HL-60/S4 treated with phorbol 12-myristate 13-acetate at 8.2 ng/mL for 4 days and 3 days (cell line): ENCODE measurements around the gene KCNMB2.
"Not testable (repeated sequence)": the region's sequence is repeated elsewhere in the genome, so short reads cannot be mapped to it uniquely, and the experiment has no call there.

Experiments used
- in situ Hi-C: fragments of 300-500 bp; cut with MboI; formaldehyde crosslinking; loops from 2 replicates; pipeline ENCODE4 v1.15.0; 2022; ENCODE audit warnings: low sequenced_read_pairs

Gene KCNMB2

DNA sequence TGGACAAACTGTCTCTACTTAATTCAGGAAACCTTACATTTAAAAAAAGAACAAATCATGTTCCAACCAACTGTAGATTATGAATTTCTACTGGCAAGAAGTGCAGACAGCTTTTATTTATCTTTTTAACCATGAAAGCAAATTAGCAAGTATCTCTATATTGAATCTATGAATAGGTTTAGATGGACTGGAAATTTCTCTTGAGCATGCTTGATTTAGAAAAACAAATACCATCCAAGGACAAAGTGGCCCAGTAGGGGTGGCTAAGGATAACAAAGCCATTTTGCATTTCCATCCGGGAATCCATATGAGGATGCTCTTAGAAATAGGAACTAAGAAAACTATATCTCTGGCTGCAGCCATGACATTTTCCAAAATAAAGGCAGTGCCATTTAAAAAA lies 150.6 kb downstream of the KCNMB2 start:
- in situ Hi-C loops = no loop called here

DNA sequence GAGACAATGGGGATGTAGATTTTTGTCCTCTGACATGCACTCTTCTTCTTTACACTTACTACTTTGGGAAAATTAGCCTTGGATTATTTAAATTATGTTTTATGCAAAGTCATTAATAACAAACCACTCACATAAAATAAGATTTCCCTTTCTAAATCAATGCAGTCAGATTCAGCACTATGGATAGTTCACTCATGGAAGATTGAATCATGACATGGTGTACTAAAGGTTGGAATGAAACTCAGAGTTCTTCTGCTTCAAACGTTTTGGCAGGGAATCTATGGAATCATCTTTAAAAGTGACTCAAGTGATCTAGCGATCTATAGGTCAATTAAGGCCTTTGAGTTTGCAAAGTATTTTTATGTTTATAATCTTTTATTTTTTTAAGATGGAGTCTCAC lies 154.3 kb downstream of the KCNMB2 start:
- in situ Hi-C loops = no loop called here

DNA sequence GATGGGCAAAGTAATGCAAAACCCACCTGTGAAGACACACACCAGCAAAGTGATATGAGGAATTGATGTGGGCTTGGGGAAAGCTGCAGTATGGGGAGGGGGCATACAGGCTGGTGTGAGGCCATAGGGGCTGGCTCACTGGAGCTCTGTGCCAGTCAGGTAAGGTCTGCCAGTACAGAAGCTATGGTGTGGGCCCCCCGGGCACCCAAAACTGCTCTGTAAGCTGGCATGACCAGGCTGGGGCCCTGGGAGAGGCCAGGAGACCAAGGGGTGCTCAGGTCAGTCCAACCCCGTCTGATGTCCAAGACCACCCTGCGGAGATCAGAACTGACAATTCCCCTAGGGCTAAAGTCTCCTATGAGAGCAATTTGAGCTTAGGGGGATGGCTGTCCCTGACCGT lies 163.1 kb downstream of the KCNMB2 start:
- in situ Hi-C loops = no loop called here

DNA sequence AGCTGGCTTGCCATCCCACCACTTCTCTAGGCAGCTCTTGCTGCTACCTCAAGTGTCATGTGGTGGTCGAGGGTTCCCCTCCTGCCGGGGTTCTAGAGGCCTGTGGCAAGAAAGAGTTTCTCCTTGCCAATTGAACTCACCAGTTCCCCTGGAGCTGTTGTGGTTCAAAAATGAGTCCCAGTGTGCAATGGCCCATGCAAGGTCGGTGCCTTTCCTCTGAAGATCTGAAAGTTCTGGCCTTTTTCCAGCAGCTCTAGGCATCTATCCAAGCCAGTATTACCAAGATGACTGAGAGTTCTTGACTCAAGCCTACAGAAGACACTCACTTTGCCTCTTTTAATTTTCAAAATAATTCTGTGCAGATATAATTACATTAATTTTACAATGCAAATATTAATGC lies 163.6 kb downstream of the KCNMB2 start:
- in situ Hi-C loops = no loop called here

DNA sequence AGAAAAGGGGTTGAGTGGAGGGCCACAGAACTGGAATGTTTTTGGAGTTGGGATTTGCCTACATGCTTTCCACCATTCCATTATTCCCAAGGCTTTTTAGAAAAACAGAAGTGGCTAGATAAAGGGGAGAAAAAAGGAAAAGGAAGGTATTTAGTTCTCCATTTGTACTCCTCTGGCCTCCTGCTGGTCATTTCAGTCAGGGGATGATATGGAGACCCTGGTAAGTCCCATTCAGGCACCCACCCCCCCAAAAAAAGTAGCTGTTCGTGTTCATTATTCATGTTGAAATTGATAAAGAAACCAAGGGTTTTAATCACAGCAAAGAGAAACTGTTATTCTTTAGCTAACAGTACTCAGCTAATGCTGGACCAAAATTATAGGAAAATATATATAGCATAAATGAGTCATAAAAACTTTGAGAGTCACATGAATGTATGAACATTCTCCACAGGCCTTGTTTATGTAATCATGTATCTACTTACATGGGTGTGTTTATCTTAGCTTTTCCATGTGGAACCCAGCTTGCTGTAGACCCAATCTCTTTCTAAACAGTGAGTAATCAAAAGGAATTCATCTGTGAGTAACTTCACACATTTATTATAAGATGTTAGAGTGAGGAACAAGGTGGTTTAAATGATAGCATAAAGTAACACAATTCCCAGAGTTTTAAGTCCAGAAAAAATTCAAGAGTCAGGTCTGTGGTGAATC lies 167.2 kb downstream of the KCNMB2 start:
- in situ Hi-C loops = no loop called here

DNA sequence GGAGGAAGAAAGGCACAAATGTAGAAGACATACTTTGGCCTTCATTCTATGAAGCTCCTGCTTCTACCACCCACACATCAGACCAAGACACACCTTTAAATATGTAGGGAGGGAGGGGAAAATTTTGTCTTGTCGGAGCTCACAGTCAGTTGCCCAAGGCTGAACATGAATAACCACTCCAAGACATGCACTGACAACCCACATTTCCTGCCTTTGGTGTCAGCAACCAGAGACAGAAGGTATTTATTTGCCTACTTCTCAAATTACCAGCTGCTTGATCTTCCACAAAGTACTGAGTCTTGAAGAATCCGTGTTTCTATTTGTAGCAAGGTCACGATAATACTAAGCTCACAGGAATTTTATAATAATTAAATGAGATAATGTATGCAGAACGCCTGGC lies 169.7 kb downstream of the KCNMB2 start:
- in situ Hi-C loops = no loop called here

DNA sequence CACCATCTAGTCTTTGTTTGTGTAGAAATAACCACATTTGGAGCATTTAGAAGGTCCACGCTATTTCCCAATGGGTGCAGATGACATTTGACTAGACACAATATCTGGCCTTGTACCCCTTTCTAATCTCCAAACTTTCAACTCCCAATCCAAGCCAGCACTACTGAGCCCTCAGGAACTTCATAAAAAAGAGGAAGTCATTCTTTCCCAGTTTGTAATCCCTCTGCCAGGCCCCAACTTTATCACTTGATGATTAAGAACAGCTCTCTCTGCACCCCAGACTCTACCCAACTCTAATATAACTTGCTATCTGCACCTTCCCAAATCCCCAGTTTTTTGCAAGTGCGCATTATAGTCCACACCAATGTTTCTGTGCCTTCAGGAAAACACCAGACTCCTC lies 170.2 kb downstream of the KCNMB2 start:
- in situ Hi-C loops = no loop called here

DNA sequence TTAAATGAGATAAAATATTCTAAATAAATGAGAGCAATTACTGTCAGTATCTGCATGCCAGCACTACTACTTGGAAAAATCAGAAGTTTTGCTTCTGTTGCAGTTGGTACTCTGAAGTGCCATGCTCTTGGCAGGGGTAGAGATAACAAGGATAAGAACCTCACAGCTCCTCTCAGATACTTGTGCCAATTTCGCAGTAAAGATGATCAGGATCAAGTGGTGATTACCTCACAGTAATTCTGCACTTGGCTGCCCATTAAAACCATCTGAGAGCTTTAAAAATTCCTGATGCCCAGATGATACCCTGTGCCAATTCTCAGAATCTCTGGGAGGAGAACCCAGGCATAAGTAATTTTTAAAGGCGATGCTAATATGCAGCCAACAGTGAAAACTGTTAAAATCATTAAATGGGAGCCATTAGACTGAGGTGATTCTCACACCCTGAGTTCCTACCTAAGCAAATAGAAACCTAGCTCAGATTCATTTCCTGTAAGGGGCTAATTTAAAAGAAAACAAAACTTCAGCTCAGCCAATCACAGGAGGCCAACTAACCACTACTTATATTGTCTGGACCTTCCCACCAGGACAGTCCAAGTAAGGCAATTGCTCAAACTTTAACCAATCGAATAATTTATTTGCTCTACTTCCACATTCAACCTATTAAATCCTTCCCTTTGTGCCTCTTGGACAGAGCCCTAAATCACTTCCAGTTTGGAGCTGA lies 171.2 kb downstream of the KCNMB2 start:
- in situ Hi-C loops = no loop called here

DNA sequence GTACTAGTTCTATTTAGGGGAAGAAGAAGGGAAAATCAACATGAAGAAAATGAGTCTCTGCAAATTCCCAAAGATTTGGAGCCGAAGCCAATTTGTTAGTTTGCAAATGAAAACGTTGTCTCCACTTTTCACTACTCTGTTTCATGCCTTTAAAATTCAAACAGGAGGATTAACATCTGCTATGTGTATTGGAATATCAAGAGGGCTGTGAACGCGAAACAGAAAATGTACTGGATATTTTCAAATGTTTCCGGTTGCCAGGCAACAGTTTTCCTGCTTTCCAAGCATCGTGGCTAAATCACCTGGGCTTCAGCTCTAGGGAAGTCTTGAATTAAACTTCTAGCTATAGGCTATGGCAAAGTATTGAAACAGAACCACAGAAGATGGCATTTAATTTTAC lies 172.8 kb downstream of the KCNMB2 start:
- in situ Hi-C loops = no loop called here

DNA sequence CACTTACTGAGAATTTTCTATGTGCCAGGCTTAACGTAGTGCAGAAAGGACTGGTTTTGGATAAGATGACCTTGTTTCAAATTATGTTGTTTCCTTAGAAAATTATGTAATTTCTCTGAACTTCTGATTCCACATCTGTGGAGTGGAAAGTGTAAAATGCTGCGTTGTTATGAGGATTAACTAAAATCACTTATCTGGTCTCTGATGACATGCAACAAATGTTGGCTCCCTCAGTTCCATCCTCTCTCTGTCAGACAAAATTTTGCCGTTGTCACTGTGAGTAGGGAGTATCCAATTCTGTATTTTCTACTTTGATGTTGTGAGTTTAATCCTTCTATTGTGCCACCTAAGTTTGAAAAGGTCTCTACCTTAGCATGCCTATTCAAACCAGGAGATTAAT lies 175.5 kb downstream of the KCNMB2 start:
- in situ Hi-C loops = no loop called here

DNA sequence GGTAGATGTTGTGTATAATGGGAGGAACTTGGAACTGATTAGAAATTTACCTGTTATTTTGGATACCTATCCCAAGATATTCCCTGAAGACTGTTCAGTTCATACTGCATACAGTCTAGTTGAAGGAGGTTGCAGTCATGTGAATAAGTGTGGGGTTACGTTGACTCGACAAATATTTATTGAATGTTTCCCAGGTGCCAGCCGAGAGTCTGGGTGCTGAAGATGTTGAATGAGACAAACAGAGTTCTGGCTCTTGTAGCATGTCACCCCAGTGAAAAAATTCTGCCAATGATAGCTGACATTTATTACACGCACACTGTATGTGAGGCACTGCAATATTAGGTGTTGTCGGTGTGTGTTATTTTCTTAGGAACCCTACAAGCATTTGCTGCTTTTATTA lies 176.0 kb downstream of the KCNMB2 start:
- in situ Hi-C loops = no loop called here

DNA sequence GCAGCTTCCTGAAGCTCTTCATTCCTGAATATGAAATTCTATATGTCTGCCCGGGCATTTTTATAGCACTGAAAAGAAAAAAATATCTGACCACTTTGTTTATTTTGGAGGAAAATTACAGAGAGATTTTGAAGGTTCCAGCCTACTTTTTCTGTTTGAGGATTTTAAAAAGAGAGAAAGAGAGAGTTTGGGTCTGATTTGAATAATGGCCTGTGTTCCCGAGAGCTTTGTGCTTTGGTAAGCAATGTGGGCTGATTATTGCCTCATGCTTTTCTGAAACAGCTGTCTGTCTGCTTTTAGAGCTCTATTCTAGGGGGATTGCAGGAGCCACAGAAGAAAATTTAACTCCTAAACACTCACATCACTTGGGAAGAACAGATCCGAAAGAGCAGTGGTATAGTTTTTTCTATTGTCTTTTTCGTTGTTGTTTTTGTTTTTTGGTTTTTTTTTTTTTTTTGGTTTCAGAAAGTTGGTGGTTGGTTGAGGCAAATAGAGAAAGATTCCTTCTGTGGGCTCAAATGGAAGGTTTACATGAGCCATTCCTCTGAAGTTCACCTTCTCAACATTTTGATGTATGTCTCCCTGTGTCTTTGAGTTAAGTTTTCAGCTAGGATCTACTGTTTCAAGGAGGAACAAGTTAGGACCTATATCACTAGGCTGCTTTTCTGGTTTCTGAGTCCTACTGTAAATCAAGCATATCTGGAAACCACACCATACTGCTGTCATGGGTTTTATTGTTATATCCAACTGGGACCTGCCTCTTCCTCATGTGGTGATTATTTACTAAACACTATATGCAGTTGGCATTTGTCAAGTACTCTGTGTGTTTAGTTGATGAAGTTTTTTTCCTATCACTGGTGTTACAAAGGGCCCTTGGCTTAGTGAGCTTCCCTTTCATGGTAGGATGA lies 178.9 kb downstream of the KCNMB2 start:
- in situ Hi-C loops = no loop called here

DNA sequence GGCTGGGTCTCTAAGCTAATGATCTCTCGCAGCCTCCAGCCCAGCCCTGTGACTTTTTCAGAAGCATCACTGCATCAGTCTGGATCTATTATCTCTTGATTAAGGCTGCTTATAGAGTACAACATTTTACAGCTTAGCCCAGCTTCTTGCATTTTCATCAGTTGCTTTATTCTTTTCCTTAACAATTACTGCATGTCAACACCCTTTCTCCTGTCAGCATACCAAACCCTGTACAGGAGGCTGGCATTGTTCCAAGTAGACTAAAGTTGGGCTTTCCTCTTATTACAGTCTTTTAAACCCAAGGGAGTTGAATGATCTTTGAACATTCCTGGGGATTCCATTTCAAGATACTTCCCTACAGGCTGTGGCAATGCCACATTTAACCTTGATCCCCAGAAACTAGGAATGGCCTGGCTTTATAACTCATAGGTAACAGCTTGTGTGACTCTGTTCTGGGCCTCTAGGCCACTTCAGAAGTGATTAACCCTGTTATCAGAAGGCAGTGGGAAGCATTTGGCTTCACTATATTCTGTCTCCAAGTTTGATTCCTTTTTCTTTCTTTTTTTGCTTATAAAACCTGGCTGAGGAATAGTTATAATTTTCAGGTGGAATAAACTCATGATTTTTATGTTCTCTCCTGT lies 182.9 kb downstream of the KCNMB2 start:
- in situ Hi-C loops = no loop called here

DNA sequence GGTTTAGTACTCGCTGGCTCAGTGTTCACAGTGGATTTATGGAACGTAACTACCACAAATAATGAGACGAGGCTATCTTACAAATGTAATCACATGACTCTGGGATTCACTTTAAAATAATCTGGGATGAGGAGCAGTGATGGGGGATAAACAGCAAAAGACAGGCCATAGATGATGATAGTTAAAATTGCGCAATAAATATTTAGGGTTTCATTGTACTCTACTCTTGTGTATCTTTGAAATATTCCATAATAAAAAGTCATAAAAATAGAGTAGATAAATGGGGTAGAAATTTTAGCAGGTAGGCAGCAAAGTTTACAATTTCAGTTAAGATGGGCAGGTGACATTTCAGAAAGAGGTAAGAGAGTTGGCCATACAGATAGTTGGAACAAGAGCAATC lies 196.6 kb downstream of the KCNMB2 start:
- in situ Hi-C loops = no loop called here

DNA sequence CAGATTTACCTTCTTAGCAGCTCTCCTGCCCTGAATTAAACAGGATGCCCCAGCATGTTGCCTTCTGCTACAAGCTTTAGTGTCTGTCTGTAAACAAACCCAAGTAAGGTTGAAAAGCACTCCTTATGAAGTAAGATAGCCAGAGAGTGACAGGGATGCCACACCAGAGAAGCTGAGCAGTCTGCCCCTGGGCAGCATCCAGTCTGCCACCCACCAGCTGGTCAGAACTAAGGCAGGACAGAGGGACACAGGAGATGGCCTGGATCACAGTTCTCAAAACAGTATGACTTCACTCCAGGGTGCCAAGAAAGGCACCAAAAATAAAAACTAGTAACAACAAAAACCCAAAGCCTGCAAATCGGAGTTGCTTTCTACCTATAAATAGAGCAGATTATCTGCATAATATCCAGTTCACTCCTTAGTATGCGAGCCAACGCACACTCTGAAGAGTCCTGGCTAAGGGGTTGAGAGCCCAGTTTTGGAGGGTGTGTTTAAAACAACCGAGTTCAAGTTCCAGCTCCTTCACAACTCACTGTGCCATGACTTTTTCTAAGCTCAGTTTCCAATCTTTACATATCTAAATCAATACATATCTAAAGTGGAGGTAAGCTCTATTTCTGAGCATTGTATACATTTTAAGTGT lies 198.9 kb downstream of the KCNMB2 start:
- in situ Hi-C loops = no loop called here

DNA sequence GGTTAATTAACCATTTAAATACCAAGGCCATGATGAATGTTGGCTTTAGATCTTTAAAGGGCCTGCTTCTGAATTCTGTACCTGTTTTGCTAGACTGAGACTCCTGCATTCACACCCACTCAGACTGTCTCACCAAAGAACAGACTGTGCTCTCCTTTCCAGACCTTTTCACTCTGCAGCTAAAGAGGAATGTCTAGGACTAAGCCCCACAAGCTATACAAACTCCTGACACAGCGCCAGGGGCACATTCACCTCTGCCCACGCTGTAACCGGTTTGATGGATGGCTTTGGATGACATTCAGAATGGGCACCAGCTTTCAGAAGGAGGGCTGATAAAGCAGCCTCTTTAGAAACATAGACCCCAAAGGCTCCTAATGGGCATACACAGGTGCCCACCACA lies 200.1 kb downstream of the KCNMB2 start:
- in situ Hi-C loops = no loop called here

DNA sequence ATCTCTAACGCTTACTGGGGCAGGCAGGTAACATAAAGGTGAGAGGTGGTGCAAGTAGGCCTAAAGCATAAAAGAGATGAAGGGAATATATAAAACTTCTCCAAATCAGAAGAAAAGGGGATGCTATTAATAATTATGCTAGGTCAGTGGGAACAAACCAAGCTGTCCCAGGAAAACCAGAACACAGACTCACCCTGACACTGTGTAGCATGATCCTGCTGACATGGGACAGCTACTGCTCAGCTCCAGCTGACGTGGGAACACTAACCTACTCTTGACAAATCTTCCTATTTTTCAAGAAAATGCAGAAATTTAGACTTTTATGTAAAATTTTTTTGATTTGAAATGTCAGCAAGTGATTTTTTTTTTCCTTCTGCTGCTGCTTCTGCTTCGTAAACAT lies 203.5 kb downstream of the KCNMB2 start:
- in situ Hi-C loops = no loop called here

DNA sequence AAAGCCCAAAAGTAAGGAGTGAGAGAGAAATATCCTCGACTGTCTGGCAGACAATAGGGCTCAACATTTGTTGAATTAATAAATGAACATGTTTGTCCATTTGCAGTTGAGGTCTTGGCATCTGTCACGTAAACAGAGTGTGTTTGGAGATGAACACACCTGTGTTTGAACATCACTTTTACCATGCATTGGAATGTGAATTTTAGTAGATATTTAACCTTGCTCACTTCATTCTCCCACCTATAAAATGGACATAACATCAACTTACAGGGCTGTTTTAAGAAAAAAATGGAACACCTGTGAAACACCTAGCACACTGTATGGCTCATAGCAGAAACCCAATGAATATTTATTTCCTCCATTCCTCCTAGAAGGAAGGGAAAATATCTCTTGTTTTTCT lies 204.8 kb downstream of the KCNMB2 start:
- in situ Hi-C loops = no loop called here

DNA sequence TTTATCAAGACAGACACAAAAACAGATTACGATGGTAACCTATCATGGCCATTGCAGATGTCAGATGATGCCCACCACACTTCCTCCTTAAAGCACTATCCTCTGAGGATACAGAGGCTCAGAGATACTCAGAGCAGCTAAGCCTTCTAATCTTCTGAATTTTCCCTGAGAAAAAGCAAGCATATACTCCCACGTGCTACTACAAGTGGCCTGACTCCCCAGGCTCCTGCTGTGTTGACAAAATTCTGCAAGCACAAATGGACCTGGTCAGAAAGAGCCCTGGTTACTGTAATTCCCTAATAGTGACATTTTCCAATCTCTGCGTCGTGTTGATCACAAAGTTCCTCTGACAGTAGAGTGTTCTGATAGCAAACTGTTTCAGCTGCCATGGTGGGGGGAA lies 207.1 kb downstream of the KCNMB2 start:
- in situ Hi-C loops = no loop called here

DNA sequence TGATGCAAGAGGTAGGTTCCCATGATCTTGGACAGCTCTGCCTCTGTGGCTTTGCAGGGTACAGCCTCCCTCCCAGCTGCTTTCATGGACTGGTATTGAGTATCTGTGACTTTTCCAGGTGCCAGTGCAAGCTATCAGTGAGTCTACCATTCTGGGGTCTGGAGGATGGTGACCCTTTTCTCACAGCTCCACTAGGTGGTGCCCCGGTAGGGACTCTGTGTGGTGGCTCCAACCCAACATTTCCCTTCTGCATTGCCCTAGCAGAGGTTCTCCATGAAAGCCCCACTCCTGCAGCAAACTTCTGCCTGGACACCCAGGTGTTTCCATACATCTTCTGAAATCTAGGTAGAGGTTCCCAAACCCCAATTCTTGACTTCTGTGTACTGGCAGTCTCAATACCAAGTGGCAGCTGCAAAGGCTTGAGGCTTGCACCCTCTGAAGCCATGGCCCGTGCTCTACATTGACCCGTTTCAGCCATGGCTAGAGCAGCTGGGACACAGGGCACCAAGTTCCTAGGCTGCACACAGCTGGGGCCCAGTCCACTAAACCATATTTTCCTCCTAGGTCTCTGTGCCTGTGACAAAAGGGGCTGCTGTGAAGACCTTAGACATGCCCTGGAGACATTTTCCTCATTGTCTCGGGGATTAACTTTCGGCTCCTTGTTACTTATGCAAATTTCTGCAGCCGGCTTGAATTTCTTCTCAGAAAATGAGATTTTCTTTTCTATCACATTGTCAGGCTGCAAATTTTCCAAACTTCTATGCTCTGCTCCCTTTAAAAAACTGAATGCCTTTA lies 209.8 kb downstream of the KCNMB2 start:
- in situ Hi-C loops = not testable (repeated sequence)
